HG03457 (cell line): ENCODE data around the gene GIT1.

Experiments
- ATAC-seq: cut with Tn5 transposase; IDR thresholded peaks from one replicate; pipeline ENCODE4 v1.9.1; 2021; ENCODE audit warnings: moderate number of reproducible peaks; ENCODE audit not compliant: unreplicated experiment

GIT1 gene

GRCh38 chr17:29533976-29534375 is 55.5 kb downstream of the GIT1 start:
- ATAC-seq = no peak

DNA sequence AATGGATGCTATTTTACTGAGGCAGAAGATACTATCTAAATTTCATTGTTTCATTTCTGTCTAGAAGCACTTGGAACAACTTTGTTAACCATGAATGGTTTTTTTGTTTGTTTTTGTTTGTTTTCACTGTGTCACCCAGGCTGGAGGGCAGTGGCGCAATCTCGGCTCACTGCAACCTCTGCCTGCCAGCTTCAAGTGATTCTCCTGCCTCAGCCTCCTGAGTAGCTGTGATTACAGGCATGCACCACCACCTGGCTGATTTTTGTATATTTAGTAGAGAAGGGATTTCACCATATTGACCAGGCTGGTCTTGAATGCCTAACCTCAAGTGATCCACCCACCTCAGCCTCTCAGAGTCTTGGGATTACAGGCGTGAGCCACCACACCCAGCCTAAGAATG is 63.1 kb downstream of the GIT1 start:
- ATAC-seq = no peak

GRCh38 chr17:29524692-29525091 is 64.8 kb downstream of the GIT1 start:
- ATAC-seq = no peak
